ENCODE results near the gene CDH2.

Gene CDH2

GRCh38 chr18:28176948-28177827, at the start of gene CDH2:
Gene CDH2 (minus strand): TSS chr18:28177130. CDS start chr18:28177022, 108 bp downstream.
- DNase-seq = no peak

- DNase-seq = no peak
These were observed 35.1 kb upstream of the CDH2 start for GRCh38 chr18:28212060-28212459.

- DNase-seq = no peak
These were observed 31.9 kb upstream of the CDH2 start for GRCh38 chr18:28208712-28209265.

DNA sequence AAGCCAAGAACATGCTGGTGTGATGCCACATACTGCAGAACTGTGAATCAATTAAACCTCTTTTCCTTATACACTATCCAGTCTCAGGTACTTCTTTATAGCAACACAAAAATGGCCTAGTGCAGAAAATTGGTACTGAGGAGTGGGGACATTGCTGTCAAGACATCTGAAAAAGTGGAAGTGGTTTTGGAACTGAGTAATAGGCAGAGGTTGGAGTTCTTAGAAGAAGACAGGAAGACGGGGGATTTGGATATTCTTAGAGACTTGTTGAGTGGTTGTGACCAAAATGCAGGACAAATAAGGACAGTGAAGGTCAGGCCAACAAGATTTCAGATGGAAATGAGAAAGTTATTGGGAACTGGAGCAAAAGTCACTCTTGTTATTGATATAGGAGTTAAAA, 31.3 kb upstream of the CDH2 start:
- no peak for DNase-seq

DNA sequence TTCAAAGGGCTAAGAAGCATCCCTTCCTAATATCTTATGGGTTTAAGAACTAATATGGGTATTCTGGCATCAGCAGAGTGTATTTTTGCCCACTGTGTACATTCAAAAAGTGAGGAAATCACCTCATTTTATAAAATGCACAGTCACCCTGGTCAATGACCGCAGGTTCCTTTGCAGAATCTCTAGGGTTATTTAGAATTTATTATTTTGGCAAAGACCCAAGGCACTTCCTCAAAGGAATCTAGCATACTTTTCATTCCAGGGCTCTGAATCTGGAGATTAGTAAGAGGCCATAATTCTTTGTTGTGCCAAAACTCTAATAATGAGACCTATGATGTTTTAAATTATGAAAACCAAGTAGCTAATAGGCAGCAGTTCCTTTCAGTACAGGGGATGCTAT, 27.2 kb upstream of the CDH2 start:
- DNase-seq = no peak

GRCh38 chr18:28201056-28201455, 24.1 kb upstream of the CDH2 start:
- no peak for DNase-seq

- DNase-seq = no peak
These were observed 21.7 kb upstream of the CDH2 start for GRCh38 chr18:28198620-28199019.

DNA sequence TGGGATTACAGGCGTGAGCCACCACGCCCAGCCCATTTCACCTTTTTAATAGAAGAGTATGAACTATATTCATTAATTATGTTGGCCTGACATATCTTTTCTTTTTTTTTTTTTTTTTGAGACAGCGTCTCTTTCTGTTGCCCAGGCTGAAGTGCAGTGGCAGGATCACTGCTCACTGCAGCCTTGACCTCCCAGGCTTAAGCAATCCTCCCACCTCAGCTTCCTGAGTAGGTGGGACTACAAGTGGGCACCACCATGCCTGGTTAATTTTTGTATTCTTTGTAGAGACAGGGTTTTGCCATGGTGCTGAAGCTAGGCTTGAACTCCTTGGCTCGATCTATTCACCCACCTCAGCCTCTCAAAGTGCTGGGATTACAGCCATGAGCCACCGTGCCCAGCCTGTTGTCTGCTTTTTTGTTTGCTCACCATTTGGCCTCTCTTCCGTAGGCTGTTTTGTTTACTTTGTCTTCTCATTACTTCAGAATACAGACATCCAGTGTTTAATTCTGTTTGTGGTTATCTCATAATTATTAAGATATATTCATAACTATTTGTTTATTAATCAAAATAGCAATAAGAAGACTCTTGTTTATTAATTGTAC, 16.3 kb upstream of the CDH2 start:
- DNase-seq = no peak

DNA sequence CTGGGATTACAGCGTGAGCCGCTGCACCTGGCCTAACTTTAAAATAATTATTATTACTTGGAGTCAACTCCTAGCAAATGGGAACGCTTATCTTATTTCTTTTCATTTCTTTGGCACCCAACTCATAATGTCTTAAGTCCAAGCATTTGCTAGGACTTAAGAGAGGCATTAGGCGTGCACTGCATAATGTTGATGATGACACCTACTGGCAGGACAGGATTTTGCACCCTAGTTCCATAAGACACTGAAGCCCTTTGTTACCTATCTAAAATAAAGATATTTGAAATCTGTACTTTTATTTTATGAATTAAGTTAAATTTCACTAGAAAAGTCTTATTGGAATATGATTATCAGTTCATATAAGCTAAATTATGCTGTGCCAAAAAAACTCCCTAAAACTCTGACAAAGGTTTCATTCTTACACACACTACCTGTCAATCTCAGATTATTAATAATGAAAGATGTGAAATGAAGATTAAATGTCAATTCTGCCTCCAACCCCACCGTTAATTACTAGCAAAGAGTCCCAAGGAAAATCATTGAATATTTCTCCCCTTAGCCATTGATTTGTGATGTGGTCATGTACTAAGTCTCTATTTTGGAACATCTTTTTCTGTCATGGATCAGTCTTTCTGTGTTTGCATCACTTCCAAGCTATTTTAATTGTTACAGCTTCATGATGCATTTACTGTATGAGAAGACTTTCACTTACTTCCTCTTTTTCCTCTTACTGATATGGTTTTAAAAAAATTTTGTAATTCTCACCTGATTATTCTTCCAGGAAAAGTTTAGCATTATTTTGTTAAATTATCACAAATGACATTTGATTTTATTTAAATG, 12.7 kb upstream of the CDH2 start:
- DNase-seq = no peak

- DNase-seq = no peak
These were observed 8.2 kb upstream of the CDH2 start for GRCh38 chr18:28185121-28185520.

GRCh38 chr18:28183418-28184078, 6.6 kb upstream of the CDH2 start:
- DNase-seq = no peak

- no peak for DNase-seq
These were observed 4.7 kb upstream of the CDH2 start for GRCh38 chr18:28181616-28182015.

DNA sequence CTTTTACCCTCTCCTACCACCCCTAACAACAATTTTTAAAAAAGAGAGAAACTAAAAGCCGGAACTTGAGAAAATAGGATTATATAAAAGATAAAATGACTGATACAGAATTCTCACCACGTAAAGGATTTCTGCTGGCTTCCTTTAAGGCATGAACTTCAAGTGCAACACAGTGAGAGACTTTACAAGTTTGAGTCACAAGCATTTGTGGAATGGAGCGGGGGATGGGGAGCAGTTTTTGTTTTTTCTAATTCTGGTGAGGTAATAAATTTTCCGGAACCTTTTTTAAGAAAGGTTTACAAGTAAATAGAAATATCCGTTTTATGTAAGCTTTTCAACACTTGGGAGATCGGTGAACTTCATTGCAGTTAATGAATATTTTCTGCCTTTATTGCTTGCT, 1.8 kb upstream of the CDH2 start:
- no peak for DNase-seq

GRCh38 chr18:28177828-28178635, 1.1 kb upstream of the CDH2 start:
- DNase-seq = no peak

DNA sequence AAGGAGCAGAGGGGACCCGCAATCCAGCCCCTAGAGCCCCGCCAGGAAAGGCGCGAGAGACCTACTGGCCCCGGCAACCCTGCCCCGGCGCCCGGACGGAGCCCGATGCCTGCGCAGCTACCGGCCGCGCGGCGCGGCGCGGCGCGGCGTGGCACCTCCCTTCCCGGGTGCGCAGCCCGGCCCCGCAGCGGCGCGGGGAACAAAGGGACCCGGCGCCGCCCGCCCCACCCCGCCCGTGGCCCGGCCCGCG, 307 bp downstream of the CDH2 start:
- DNase-seq = no peak

DNA sequence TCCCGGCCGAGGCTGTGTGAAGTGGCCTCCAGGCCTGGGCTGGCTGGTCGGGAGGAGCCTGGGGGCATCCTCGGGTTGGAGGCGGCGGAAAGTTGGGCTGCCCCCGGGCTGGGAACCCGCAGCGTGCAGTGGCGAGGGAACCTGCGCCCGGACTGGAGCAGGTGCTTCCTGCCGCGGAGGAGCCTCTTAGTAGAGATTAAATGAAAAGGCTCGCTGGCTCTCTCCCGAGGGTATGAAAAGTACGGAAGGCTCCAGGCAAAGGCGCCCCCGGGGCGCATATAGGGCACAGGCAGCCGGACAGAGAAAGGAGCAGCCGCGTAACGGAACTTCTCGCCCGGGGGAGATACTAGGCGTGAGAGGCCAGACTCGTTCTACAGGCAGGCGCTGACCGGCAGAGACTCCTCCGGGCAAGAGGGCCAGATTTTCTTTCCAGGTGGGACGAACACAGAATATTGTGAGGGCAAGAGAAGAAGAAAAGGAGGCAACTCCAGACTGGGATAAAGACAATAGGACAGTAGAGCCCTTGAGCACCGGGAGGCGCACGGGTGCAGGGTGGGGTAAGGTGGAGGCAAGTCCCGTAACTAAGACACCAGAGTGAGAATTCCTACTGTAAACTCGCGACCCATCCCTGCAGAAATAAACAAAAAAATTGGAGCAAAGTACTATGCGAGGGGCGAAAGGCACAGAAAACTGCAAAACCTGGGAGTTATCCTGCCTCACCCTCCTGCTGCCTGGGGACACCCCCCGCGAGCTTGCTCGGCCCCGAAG, 816 bp downstream of the CDH2 start:
- DNase-seq = no peak

- DNase-seq = no peak
These were observed 1.6 kb downstream of the CDH2 start for GRCh38 chr18:28175150-28175929.

DNA sequence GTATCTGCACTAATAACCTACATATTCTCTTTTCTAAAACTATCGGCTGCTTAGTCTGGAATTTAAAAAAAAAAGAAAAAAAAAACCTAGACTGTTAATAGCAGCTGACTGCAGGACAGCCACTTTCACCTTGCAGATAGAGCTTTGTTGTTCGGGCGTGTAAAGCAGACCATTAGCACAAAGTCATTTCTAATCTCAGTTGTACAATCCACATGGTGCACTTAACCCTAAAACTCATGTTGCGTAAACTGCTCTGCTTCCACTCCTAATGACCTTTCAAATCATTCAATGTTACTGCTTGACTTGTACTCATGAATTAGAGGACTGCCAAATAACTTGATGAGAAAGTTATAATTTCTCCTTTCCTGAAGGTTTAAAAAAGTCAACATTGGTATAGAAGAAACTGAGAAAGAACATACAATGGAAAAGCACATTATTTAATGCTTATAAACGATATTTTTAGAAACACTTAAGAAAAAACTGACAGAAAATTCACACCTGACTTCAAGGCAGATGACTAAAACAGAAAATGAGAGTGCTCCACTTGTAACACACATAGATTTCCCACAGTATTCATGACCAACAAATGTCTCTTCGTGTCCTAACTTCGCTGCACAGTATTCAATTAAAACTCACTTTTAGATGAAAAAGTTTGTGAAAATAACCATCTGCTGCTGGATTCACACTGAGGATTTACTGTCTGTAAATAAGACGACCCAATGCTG, 2.6 kb downstream of the CDH2 start:
- no peak for DNase-seq

DNA sequence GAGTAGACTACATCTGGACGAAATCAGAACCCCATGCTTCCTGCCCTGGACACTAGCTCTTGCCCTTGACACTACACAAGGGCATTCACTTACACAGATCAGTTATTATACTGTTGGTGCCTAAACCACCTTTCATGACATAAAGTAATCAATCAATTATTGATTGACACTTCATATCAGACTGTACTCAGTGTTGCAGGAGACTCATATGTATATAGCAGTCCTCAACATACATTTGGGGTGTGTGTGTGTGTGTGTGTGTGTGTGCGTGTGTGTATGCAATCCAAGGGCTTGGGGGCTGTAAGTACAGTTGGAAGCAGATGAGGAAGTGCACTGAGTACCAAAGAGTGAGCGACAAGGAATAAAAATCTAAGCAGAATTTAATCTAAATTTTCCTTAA, 5.1 kb downstream of the CDH2 start:
- DNase-seq = no peak

GRCh38 chr18:28168725-28169124, 8.2 kb downstream of the CDH2 start:
- DNase-seq = no peak
